ENCODE data around the gene ACP2. TPM values are rescaled to one million over a fixed set of nuclear protein-coding genes. Genes with fewer than 3 reads are reported as not detected.
"Not testable (repeated sequence)": the region's sequence is repeated elsewhere in the genome, so short reads cannot be mapped to it uniquely, and the experiment has no call there.

ACP2 gene
- total and polyA plus RNA-seq, 10 of the 15 experiments (the other 5 are each of a cell fraction or from before 2014, with no cell fraction given): 0.98 to 11.7 (median 7.4) TPM

- intact Hi-C loops (cut with micrococcal nuclease; ENCODE audit: unreplicated experiment): no loop called here
- no peak for FAIRE-seq
- BruUV-seq (replicated peaks): no TSS peak
- Histone ChIP-seq H4K20me1 (ENCODE audit: control insufficient read depth, insufficient read depth) (no peaks in the 10 kb centered on the region), H2AFZ (ENCODE audit: control insufficient read depth, low read depth, low read length) (no peak overlapping the region), H3K79me2 (ENCODE audit: control insufficient read depth, insufficient read depth, low read length) (peaks cover 26% of the 10 kb centered on the region), H3K9me3 (replicated peaks; ENCODE audit: control insufficient read depth, insufficient read depth, low read length) (0 out of 3 replicates have a peak, but pooled peaks cover 2% of the 10 kb centered on the region), H3K27me3 (replicated peaks in 1 of 2; ENCODE audit: control insufficient read depth in 2 of 2, insufficient read depth in 2 of 2, low read length in 1 of 2) (no peaks in the 10 kb centered on the region), H3K9ac (ENCODE audit: control insufficient read depth, insufficient read depth, low read length) (no peak overlapping the region), H3K4me2 (ENCODE audit: control insufficient read depth, insufficient read depth) (no peak overlapping the region), H3K4me1 (ENCODE audit: control insufficient read depth, insufficient read depth, low read length) (peaks cover under 1% of the 10 kb centered on the region), H3K36me3 (ENCODE audit: control insufficient read depth in 2 of 2, insufficient read depth in 2 of 2, low read length in 1 of 2) (no peaks in the 10 kb centered on the region; a peak in 1 of 4 replicates), H3K4me3 (no peak overlapping the region), H3K27ac (ENCODE audit: control insufficient read depth, insufficient read depth) (no peak overlapping the region)
- TF ChIP-seq TAF1 (IDR thresholded peaks at IDR 0.05; ENCODE audit: borderline replicate concordance, low read depth, low read length): no peak
- no peak for ATAC-seq
- SMC1A ChIA-PET (ENCODE audit: uncharacterized antibody, unreplicated experiment): no interaction called here
- in situ Hi-C loops (cut with MboI): no loop called here
- CTCF ChIA-PET: interaction anchor here (1.1 kb wide), 1 partner anchor 9 kb away, joined by 3 read pairs; no protein-coding TSS in a partner anchor
- no peak for DNase-seq (ENCODE audit: low read depth, low spot score)
- RAD21 ChIA-PET (ENCODE audit: unreplicated experiment): interaction anchor here (1.6 kb wide), 1 partner anchor 35 kb away, joined by 5 read pairs; no protein-coding TSS in a partner anchor
- 85% methylated on average over 12 of the region's 12 CpGs for WGBS (ENCODE audit: insufficient coverage, insufficient replicate concordance, low lambda C conversion rate, missing lambda C conversion rate)
- POLR2A ChIA-PET: no interaction called here
Observed at GRCh38 chr11:47212938-47213337, 35.7 kb downstream of the ACP2 start.

GRCh38 chr11:47208628-47209027 lies 40.0 kb downstream of the ACP2 start:
- DNase-seq (ENCODE audit: low read depth, low spot score): no peak
- FAIRE-seq: no peak
- H3K79me2 ChIP-seq (ENCODE audit: control insufficient read depth, insufficient read depth, low read length): no peaks in the 10 kb centered on the region
- RAD21 ChIA-PET (ENCODE audit: unreplicated experiment): no interaction called here
- H3K4me3 ChIP-seq: no peak overlapping the region
- 0 out of 3 replicates have a peak, but pooled peaks cover 2% of the 10 kb centered on the region for H3K9me3 ChIP-seq (replicated peaks; ENCODE audit: control insufficient read depth, insufficient read depth, low read length)
- no peak for TF ChIP-seq IKZF2 (IDR thresholded peaks at IDR 0.05)
- no peak for TF ChIP-seq KDM1A (IDR thresholded peaks at IDR 0.05; ENCODE audit: borderline replicate concordance)
- TF ChIP-seq CBFB (IDR thresholded peaks at IDR 0.05; ENCODE audit: low read depth): no peak
- no peak for TF ChIP-seq MTA2 (IDR thresholded peaks at IDR 0.05; ENCODE audit: low read depth)
- no peak for TF ChIP-seq DPF2 (IDR thresholded peaks at IDR 0.05)
- TF ChIP-seq YY1 (IDR thresholded peaks at IDR 0.05; ENCODE audit: low read depth, low read length): no peak
- TF ChIP-seq SP1 (IDR thresholded peaks at IDR 0.05; ENCODE audit: low read depth, low read length): no peak
- no peak for TF ChIP-seq TCF12 (IDR thresholded peaks at IDR 0.05; ENCODE audit: low read depth, low read length)
- no peak for TF ChIP-seq BHLHE40 (IDR thresholded peaks at IDR 0.05; ENCODE audit: borderline replicate concordance in 1 of 2, low read depth in 2 of 2, low read length in 1 of 2)
- no peak for TF ChIP-seq TCF7 (IDR thresholded peaks at IDR 0.05; ENCODE audit: borderline replicate concordance)
- no peak overlapping the region for H3K4me2 ChIP-seq (ENCODE audit: control insufficient read depth, insufficient read depth)
- H2AFZ ChIP-seq (ENCODE audit: control insufficient read depth, low read depth, low read length): no peak overlapping the region
- no peak for ATAC-seq
- SMC1A ChIA-PET (ENCODE audit: uncharacterized antibody, unreplicated experiment): no interaction called here
- no peaks in the 10 kb centered on the region; a peak in 1 of 4 replicates for H3K27me3 ChIP-seq (replicated peaks in 1 of 2; ENCODE audit: control insufficient read depth in 2 of 2, insufficient read depth in 2 of 2, low read length in 1 of 2)
- intact Hi-C loops (cut with micrococcal nuclease; ENCODE audit: unreplicated experiment) (no loop called here), in situ Hi-C loops (cut with MboI) (no loop called here)
- H3K27ac ChIP-seq (ENCODE audit: control insufficient read depth, insufficient read depth): no peak overlapping the region
- H3K4me1 ChIP-seq (ENCODE audit: control insufficient read depth, insufficient read depth, low read length): no peaks in the 10 kb centered on the region
- POLR2A ChIA-PET: no interaction called here
- H3K36me3 ChIP-seq (ENCODE audit: control insufficient read depth in 2 of 2, insufficient read depth in 2 of 2, low read length in 1 of 2): no peaks in the 10 kb centered on the region
- no peak overlapping the region for H3K9ac ChIP-seq (ENCODE audit: control insufficient read depth, insufficient read depth, low read length)
- WGBS (ENCODE audit: insufficient coverage, insufficient replicate concordance, low lambda C conversion rate, missing lambda C conversion rate): 98% methylated on average over 5 of the region's 5 CpGs
- H4K20me1 ChIP-seq (ENCODE audit: control insufficient read depth, insufficient read depth): no peaks in the 10 kb centered on the region
- CTCF ChIA-PET: interaction anchor here (1.3 kb wide), 1 partner anchor 50 kb away, joined by 4 read pairs; no protein-coding TSS in a partner anchor
- no TSS peak for BruUV-seq (replicated peaks)

- intact Hi-C loops (cut with micrococcal nuclease; ENCODE audit: unreplicated experiment); H3K9me3 ChIP-seq (replicated peaks; ENCODE audit: control insufficient read depth, insufficient read depth, low read length); POLR2A ChIA-PET; H3K4me3 ChIP-seq; in situ Hi-C loops (cut with MboI); H4K20me1 ChIP-seq (ENCODE audit: control insufficient read depth, insufficient read depth); H3K36me3 ChIP-seq (ENCODE audit: control insufficient read depth in 2 of 2, insufficient read depth in 2 of 2, low read length in 1 of 2); H3K9ac ChIP-seq (ENCODE audit: control insufficient read depth, insufficient read depth, low read length); FAIRE-seq; SMC1A ChIA-PET (ENCODE audit: uncharacterized antibody, unreplicated experiment); BruUV-seq (replicated peaks); H3K4me1 ChIP-seq (ENCODE audit: control insufficient read depth, insufficient read depth, low read length); H3K27me3 ChIP-seq (replicated peaks in 1 of 2; ENCODE audit: control insufficient read depth in 2 of 2, insufficient read depth in 2 of 2, low read length in 1 of 2); H3K4me2 ChIP-seq (ENCODE audit: control insufficient read depth, insufficient read depth); ATAC-seq; H2AFZ ChIP-seq (ENCODE audit: control insufficient read depth, low read depth, low read length); H3K79me2 ChIP-seq (ENCODE audit: control insufficient read depth, insufficient read depth, low read length); DNase-seq (ENCODE audit: low read depth, low spot score); H3K27ac ChIP-seq (ENCODE audit: control insufficient read depth, insufficient read depth): not testable (repeated sequence)
- WGBS (ENCODE audit: insufficient coverage, insufficient replicate concordance, low lambda C conversion rate, missing lambda C conversion rate): 92% methylated on average over 12 of the region's 13 CpGs
- ChIA-PET RAD21 (ENCODE audit: unreplicated experiment) (interaction anchor here (1.0 kb wide), 1 partner anchor 819 kb away, joined by 3 read pairs; no protein-coding TSS in a partner anchor), CTCF (interaction anchor here (1.3 kb wide), 1 partner anchor 51 kb away, joined by 4 read pairs; no protein-coding TSS in a partner anchor)
Observed at GRCh38 chr11:47208008-47208552, 40.5 kb downstream of the ACP2 start.

Measured in GM12878 (cell line).